Measurements from ENCODE around the gene OSBPL2.

Gene OSBPL2

GRCh38 chr20:62222972-62223371 is 15.3 kb upstream of the OSBPL2 start:
- DNase-seq = no peak

GRCh38 chr20:62223571-62223970 is 14.8 kb upstream of the OSBPL2 start:
- DNase-seq = no peak

- DNase-seq = no peak
Observed at GRCh38 chr20:62224113-62224855, 14.0 kb upstream of the OSBPL2 start.

GRCh38 chr20:62225026-62225425 is 13.3 kb upstream of the OSBPL2 start:
- no peak for DNase-seq

- DNase-seq = no peak
Observed at GRCh38 chr20:62225820-62226635, 12.3 kb upstream of the OSBPL2 start.

GRCh38 chr20:62226707-62227590 is 11.4 kb upstream of the OSBPL2 start:
- DNase-seq = no peak

- DNase-seq = no peak
Observed at GRCh38 chr20:62227591-62227976, 10.7 kb upstream of the OSBPL2 start.

- DNase-seq = no peak
Observed at GRCh38 chr20:62227977-62228958, 10.1 kb upstream of the OSBPL2 start.

- DNase-seq = no peak
Observed at GRCh38 chr20:62228982-62229545, 9.3 kb upstream of the OSBPL2 start.

GRCh38 chr20:62229667-62230066 is 8.7 kb upstream of the OSBPL2 start:
- DNase-seq = no peak

GRCh38 chr20:62230276-62230675 is 8.0 kb upstream of the OSBPL2 start:
- no peak for DNase-seq

GRCh38 chr20:62230696-62231095 is 7.6 kb upstream of the OSBPL2 start:
- DNase-seq = no peak

GRCh38 chr20:62231292-62231691 is 7.0 kb upstream of the OSBPL2 start:
- DNase-seq = no peak

- no peak for DNase-seq
Observed at GRCh38 chr20:62232194-62232593, 6.1 kb upstream of the OSBPL2 start.

GRCh38 chr20:62232770-62233645 is 5.3 kb upstream of the OSBPL2 start:
- DNase-seq = no peak

GRCh38 chr20:62233684-62234083 is 4.6 kb upstream of the OSBPL2 start:
- no peak for DNase-seq

- no peak for DNase-seq
Observed at GRCh38 chr20:62234339-62234738, 4.0 kb upstream of the OSBPL2 start.

- no peak for DNase-seq
Observed at GRCh38 chr20:62235001-62235776, 3.1 kb upstream of the OSBPL2 start.

- DNase-seq = no peak
Observed at GRCh38 chr20:62235777-62236157, 2.6 kb upstream of the OSBPL2 start.

- no peak for DNase-seq
Observed at GRCh38 chr20:62236200-62236599, 2.1 kb upstream of the OSBPL2 start.
